ENCODE data around the gene SCAMP5.

DNA sequence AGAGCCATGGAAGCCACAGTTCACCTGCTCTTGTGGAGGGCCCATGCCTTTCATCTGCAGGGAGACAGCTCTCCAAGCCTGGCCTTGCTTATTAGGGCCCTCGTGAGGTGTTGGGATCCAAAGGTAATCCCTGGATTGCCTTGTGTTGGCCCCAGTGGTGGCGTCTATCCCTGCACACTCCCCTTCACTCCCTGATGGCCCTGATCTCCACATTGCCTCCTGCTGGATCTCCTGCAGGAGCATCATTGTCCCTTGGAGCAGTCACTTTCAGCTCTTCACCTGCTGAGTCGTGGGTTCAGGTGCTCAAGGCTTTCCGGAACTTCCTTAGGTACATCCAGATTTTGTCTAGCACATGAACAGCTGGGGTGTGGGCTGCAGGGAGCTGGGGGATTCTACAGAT lies 35.1 kb downstream of the SCAMP5 start:
- TF ChIP-seq CTCF (IDR thresholded peaks at IDR 0.05) (no peak), SP1 (CRISPR knock-in tag; conservative IDR thresholded peaks at IDR 0.05) (no peak), ETV6 (CRISPR knock-in tag; IDR thresholded peaks at IDR 0.05) (no peak)

All from WTC11 (cell line).